ENCODE data around the gene SLC22A23. TPM values are rescaled to one million over a fixed set of nuclear protein-coding genes. Genes with fewer than 3 reads are reported as not detected.

Gene SLC22A23
- total and polyA plus RNA-seq, 2 donors (not counting 1 experiment from before 2014, with no cell fraction given), result 0.18 to 1.4 TPM

- WGBS (ENCODE audit: insufficient coverage), result 90% methylated on average over 13 of the region's 13 CpGs
- no peak overlapping the region for H3K9ac ChIP-seq (ENCODE audit: low read length)
- H3K9me3 ChIP-seq (ENCODE audit: control extremely low read depth in 1 of 3, control insufficient read depth in 2 of 3, insufficient read depth in 1 of 3, low read length in 2 of 3), result no peaks in the 10 kb centered on the region
- no peak overlapping the region for H3K4me3 ChIP-seq (ENCODE audit: control extremely low read depth in 1 of 5, extremely low read depth in 1 of 5, insufficient read depth in 1 of 5, low read depth in 2 of 5, low read length in 4 of 5)
- H3K27me3 ChIP-seq (replicated peaks in 1 of 4; ENCODE audit: control extremely low read depth in 1 of 4, control insufficient read depth in 3 of 4, insufficient read depth in 4 of 4, low read length in 3 of 4), result peaks cover 0 to 17% (median 4%) of the 10 kb centered on the region in 4 experiments
- H2AFZ ChIP-seq (ENCODE audit: insufficient read depth, low read depth, low read length, poor library complexity, severe bottlenecking), result no peak overlapping the region
- Mint-ChIP-seq H3K4me3 (no peak overlapping the region), H3K27me3 (peaks cover 45% of the 10 kb centered on the region), H3K9me3 (ENCODE audit: insufficient read depth) (no peaks in the 10 kb centered on the region), H3K27ac (no peak overlapping the region), H3K4me1 (peaks cover 4% of the 10 kb centered on the region)
- no peak overlapping the region for H3K4me2 ChIP-seq (replicated peaks; ENCODE audit: low read depth, low read length, poor library complexity, severe bottlenecking)
- H3K4me1 ChIP-seq (ENCODE audit: control insufficient read depth in 2 of 2, insufficient read depth in 2 of 2, low read length in 2 of 2), result peaks cover 3 to 8% of the 10 kb centered on the region in 2 donors
- H3K36me3 ChIP-seq (replicated peaks in 1 of 2; ENCODE audit: control extremely low read depth in 1 of 2, control insufficient read depth in 1 of 2, extremely low read depth in 1 of 2, insufficient read depth in 2 of 2, low read length in 1 of 2), result no peaks in the 10 kb centered on the region
- H3K79me2 ChIP-seq (ENCODE audit: control insufficient read depth, insufficient read depth, low read length), result no peaks in the 10 kb centered on the region
- ChIA-PET POLR2A (no interaction called here), CTCF (interaction anchor here (0.8 kb wide), 1 partner anchor 12 kb away, joined by 3 read pairs; no protein-coding TSS in a partner anchor)
- no peak overlapping the region for H3K27ac ChIP-seq (ENCODE audit: low read length in 2 of 2)
- intact Hi-C loops (cut with micrococcal nuclease), result no loop called here
- H4K20me1 ChIP-seq (ENCODE audit: control insufficient read depth, insufficient read depth, low read length, poor library complexity, severe bottlenecking), result no peaks in the 10 kb centered on the region
- TF ChIP-seq CTCF (IDR thresholded peaks at IDR 0.05), result no peak
- TF ChIP-seq EZH2 (IDR thresholded peaks at IDR 0.05; ENCODE audit: borderline replicate concordance, insufficient read depth, low read depth, low read length, poor library complexity, severe bottlenecking), result no peak
- DNase-seq (no peak), ATAC-seq (ENCODE audit: low read depth) (no peak)
These were observed 217.6 kb downstream of the SLC22A23 start for GRCh38 chr6:3239110-3239830.
